ENCODE measurements around the gene HOXD3.

HOXD3 gene

GRCh38 chr2:176111846-176112374, 45.2 kb upstream of the HOXD3 start:
- TF ChIP-seq CTCF (IDR thresholded peaks at IDR 0.05; ENCODE audit: extremely low read depth, missing control alignments), result no peak
- DNase-seq (ENCODE audit: low spot score), result no peak

- no peak for TF ChIP-seq CTCF (IDR thresholded peaks at IDR 0.05; ENCODE audit: extremely low read depth, missing control alignments)
- DNase-seq (ENCODE audit: low spot score), result no peak
Measured at GRCh38 chr2:176112375-176113302, 44.5 kb upstream of the HOXD3 start.

- no peak for DNase-seq (ENCODE audit: low spot score)
- TF ChIP-seq CTCF (IDR thresholded peaks at IDR 0.05; ENCODE audit: extremely low read depth, missing control alignments), result no peak
Measured at GRCh38 chr2:176114120-176114929, 42.8 kb upstream of the HOXD3 start.

GRCh38 chr2:176114930-176115625, 42.0 kb upstream of the HOXD3 start:
- DNase-seq (ENCODE audit: low spot score), result no peak
- TF ChIP-seq CTCF (IDR thresholded peaks at IDR 0.05; ENCODE audit: extremely low read depth, missing control alignments), result no peak

- no peak for TF ChIP-seq CTCF (IDR thresholded peaks at IDR 0.05; ENCODE audit: extremely low read depth, missing control alignments)
- no peak for DNase-seq (ENCODE audit: low spot score)
Measured at GRCh38 chr2:176115883-176116813, 41.0 kb upstream of the HOXD3 start, which contains the start of gene HOXD10. Gene HOXD10, plus strand, starts transcription at chr2:176116778. Its CDS starts 56 bp downstream, at chr2:176116834.

GRCh38 chr2:176117162-176117822, 39.8 kb upstream of the HOXD3 start:
- TF ChIP-seq CTCF (IDR thresholded peaks at IDR 0.05; ENCODE audit: extremely low read depth, missing control alignments), result no peak
- DNase-seq (ENCODE audit: low spot score), result no peak

Measured in GM20000 (cell line).